Stimulated activated CD4-positive, alpha-beta T cell treated with anti-CD3 and anti-CD28 coated beads, Interleukin-1b, Interleukin-23, amount 100 ng/mL, for 48 hours (primary cell): ENCODE data around the gene ASAP2.

Source experiments
- DNase-seq: peaks from one replicate; pipeline ENCODE4 v3.0.0-alpha.2; 2020

ASAP2 gene

DNA sequence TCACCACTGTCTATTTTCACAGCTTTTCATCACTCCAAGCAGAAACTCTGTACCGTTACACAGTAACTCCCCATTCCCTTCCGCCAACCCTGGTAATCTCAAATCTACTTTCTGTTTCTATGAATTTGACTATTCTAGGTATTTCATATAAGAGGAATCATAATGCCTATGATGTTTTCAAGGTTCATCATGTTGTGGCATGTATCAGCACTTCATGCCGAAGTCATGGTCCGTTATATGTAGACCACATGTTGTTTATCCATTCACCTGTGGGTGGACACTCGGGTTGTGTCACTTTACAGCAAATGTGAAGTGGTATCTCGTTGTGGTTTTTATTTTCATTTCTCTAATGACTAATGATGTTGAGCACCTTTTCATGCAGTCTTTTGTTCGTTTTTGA lies 238.5 kb downstream of the ASAP2 start:
- no peak for DNase-seq

DNA sequence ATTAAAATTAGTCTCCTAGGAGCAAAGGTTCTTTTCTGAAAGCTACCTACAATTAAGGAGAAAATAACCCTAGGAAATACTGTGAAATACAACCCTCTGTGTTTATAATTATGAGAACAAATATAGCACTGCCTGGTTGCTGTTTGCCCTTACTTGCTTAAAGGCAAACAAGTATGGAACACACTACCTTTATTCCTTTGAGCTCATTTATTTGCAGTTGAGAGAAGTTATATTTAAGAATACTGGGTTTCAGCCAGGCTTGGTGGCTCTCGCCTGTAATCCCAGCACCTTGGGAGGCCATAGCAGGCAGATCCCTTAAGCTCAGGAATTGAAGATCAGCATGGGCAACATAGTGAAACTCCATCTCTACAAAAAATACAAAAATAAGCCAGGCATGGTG lies 244.6 kb downstream of the ASAP2 start:
- no peak for DNase-seq
